Subcutaneous abdominal adipose tissue (tissue), 5 donors: ENCODE results near the gene SSTR5.

ENCODE experiments used
- H3K27ac ChIP-seq: one replicate; pipeline ENCODE4 v1.7.0; 2013; ENCODE audit warnings: low read depth, mild to moderate bottlenecking, inconsistent platforms, low read length, moderate library complexity
- H3K27me3 ChIP-seq, 5 donors: one replicate each; pipeline ENCODE4 v1.7.0; 2013; ENCODE audit warnings: low read length in 5 of 5, inconsistent platforms in 1 of 5; ENCODE audit not compliant: control insufficient read depth in 5 of 5, insufficient read depth in 4 of 5
- H3K36me3 ChIP-seq, 5 donors: one replicate each; pipeline ENCODE4 v1.7.0; 2013; ENCODE audit warnings: low read length in 5 of 5; ENCODE audit not compliant: control insufficient read depth in 5 of 5, insufficient read depth in 5 of 5
- H3K4me1 ChIP-seq, 5 donors: one replicate each; pipeline ENCODE4 v1.7.0; 2013; ENCODE audit warnings: low read length in 5 of 5, mild to moderate bottlenecking in 3 of 5, moderate library complexity in 1 of 5; ENCODE audit not compliant: control insufficient read depth in 5 of 5, insufficient read depth in 5 of 5
- H3K4me3 ChIP-seq, 5 donors: one replicate each; pipeline ENCODE4 v1.7.0; 2013; ENCODE audit warnings: low read length in 5 of 5, low read depth in 1 of 5
- H3K9ac ChIP-seq, 5 donors: one replicate each; pipeline ENCODE4 v1.7.0; 2013; ENCODE audit warnings: low read length in 5 of 5, mild to moderate bottlenecking in 4 of 5, moderate library complexity in 3 of 5
- H3K9me3 ChIP-seq, 5 donors: one replicate each; pipeline ENCODE4 v1.7.0; 2013; ENCODE audit warnings: low read length in 5 of 5; ENCODE audit not compliant: control insufficient read depth in 5 of 5
- donor health status: healthy.
- donor health status: healthy.
- donor health status: healthy.
- donor health status: healthy.
- donor health status: healthy.

The SSTR5 gene

DNA sequence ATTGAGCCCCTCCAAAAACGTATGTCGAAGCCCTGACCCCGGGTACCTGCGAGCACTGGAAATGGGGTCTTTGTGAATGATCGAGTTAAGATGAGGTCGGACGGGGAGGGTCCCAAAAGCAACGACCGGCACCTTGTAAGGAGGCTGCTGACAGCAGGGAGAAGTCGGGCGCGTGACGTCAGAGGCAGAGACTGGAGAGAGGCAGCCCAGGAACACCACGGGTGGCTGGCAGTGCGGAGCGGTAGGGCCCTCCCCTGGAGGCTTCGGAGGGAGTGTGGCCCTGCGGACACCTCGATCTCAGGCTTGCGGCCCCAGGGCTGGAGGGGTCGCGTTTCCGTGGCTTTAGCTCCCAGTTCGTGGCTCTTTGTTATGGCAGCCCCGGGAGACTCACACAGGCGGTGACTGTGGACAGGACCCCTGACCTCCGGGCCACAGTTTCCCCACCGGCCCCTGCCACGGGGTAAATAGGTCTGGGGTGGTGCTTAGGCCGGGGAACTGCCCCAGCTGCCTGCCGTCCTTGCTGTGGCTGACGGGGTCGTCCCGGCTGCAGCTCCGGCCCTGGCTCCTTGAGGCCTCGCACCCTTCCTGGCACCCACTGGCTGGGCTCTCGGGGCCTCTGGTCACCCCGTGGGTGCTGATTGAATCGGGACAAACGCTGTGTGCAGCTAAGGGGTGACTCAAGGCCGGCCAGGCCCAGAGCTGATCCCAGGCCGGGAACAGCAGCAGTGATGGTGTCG lies 10.6 kb upstream of the SSTR5 start:
- Histone ChIP-seq H3K9me3 (peaks cover 0 to 5% (median 4%) of the 10 kb centered on the region in 5 donors), H3K9ac (no peak overlapping the region), H3K36me3 (no peaks in the 10 kb centered on the region), H3K27ac (no peak overlapping the region), H3K4me3 (no peak overlapping the region), H3K4me1 (peaks cover 0 to 2% (median 0%) of the 10 kb centered on the region in 5 donors), H3K27me3 (peaks cover 18 to 43% (median 39%) of the 10 kb centered on the region in 5 donors)

DNA sequence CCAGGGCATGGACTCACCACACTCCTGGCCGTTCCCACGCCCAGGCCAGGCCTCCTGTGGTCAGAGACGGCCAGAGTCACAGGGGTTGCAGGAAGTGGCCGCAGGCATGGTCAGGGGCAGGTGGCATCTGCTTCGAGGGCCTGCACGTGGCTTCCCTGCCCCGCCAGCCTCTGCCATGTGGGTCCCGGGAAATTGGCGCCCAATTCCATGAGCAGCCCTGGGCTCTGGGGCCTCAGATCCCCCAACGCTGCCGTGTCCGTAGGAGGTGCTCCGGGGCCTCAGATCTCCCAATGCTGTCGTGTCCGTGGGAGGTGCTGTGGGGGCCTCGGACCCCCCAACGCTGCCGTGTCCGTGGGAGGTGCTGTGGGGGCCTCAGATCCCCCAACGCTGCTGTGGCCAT lies 9.7 kb upstream of the SSTR5 start:
- H3K27ac ChIP-seq, result no peak overlapping the region
- H3K4me1 ChIP-seq, result peaks cover 0 to 2% (median 0%) of the 10 kb centered on the region in 5 donors
- H3K9me3 ChIP-seq, result peaks cover 0 to 5% (median 0%) of the 10 kb centered on the region in 5 donors
- H3K4me3 ChIP-seq, result no peak overlapping the region
- no peaks in the 10 kb centered on the region for H3K36me3 ChIP-seq
- H3K27me3 ChIP-seq, result peaks cover 15 to 49% (median 41%) of the 10 kb centered on the region in 5 donors
- H3K9ac ChIP-seq, result no peak overlapping the region

DNA sequence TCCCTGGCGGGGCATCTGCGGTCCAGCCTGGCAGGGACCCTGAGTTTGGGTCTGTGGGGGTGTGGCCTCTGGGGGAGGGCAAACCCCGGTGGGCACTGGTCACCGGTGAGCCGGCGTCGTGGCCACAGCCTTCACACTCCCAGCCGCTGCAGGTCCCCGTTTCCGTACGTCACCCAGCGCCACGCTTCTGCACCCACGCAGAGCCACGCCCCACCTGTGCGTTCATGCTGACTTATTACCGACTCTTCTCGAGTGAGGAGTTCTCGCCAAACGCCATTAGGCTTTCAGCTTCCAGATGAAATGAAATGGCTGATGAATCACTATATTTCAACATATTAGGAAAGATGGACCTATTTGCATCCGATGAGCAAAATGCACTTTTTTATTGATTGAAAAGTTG lies 8.8 kb upstream of the SSTR5 start:
- no peak overlapping the region for H3K9ac ChIP-seq
- peaks cover 0 to 2% (median 0%) of the 10 kb centered on the region in 5 donors for H3K4me1 ChIP-seq
- H3K9me3 ChIP-seq, result peaks cover 0 to 5% (median 0%) of the 10 kb centered on the region in 5 donors
- H3K27ac ChIP-seq, result no peak overlapping the region
- no peak overlapping the region for H3K4me3 ChIP-seq
- no peaks in the 10 kb centered on the region for H3K36me3 ChIP-seq
- peaks cover 18 to 57% (median 49%) of the 10 kb centered on the region in 5 donors for H3K27me3 ChIP-seq

DNA sequence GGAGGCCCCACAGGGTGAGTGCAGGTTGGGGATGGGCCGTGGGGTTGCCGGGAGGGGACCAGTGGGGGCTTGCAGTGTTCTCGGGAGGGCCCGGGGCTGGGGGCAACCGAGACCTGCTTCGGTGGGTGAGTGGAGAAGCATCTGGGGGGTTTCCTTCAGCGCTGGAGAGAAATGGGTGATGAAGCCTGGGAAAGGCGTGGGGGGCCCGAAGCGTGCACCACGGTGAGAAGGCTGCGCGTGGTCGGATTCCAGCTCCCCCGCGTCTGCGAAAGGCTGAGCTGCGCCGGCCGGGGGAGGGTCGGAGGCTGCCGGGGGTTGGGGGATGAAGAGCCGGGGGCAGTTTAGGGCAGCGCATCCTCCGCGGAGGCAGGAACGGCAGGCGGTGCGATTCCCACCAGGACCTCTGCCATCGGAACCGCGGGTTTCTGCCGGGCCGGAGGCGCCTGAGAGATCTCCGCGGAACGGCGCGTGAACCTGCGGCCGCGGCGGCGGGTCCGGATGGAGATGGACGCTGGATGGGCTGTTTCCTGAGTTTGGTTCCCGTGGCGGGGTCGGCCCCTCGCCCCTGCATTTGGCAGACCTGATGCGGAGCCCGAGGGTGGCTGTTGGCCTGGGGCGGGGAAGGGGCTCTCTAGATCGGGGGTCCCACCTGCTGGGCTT lies 6.9 kb upstream of the SSTR5 start:
- H3K4me1 ChIP-seq, result peaks cover 0 to 2% (median 0%) of the 10 kb centered on the region in 5 donors
- no peak overlapping the region for H3K27ac ChIP-seq
- H3K27me3 ChIP-seq, result peaks cover 29 to 73% (median 65%) of the 10 kb centered on the region in 5 donors
- no peaks in the 10 kb centered on the region for H3K36me3 ChIP-seq
- no peak overlapping the region for H3K9ac ChIP-seq
- no peak overlapping the region for H3K4me3 ChIP-seq
- H3K9me3 ChIP-seq, result no peaks in the 10 kb centered on the region

DNA sequence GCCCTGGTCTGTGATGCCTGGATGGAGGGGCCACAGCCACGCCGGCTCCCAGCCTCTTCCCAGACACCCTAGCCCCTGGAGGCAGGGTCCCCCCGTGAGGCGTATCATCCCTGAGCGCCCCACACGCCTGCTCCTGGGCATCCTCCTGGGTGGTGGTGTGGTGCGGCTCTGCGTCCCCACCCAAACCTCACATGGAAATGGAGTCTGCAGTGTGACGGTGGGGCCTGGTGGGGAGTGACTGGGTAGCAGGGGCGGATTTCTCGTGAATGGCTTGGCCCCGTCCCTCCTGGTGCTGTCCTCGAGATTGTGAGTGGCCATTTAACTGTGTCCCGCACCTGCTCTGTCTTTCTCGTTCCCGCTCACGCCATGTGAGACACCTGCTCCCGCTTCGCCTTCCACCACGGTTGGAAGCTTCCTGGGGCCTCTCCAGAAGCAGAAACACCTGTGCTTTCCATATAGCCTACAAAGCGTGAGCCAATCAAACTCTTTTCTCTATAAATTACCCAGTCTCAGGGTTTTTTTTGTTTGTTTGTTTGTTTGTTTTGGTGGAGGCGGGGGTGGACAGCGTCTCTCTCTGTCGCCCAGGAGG lies 5.9 kb upstream of the SSTR5 start:
- H3K27ac ChIP-seq, result no peak overlapping the region
- no peak overlapping the region for H3K4me3 ChIP-seq
- H3K9me3 ChIP-seq, result no peaks in the 10 kb centered on the region
- H3K36me3 ChIP-seq, result no peaks in the 10 kb centered on the region
- H3K27me3 ChIP-seq, result peaks cover 32 to 84% (median 69%) of the 10 kb centered on the region in 5 donors
- peaks cover 0 to 2% (median 0%) of the 10 kb centered on the region in 5 donors for H3K4me1 ChIP-seq
- H3K9ac ChIP-seq, result no peak overlapping the region

DNA sequence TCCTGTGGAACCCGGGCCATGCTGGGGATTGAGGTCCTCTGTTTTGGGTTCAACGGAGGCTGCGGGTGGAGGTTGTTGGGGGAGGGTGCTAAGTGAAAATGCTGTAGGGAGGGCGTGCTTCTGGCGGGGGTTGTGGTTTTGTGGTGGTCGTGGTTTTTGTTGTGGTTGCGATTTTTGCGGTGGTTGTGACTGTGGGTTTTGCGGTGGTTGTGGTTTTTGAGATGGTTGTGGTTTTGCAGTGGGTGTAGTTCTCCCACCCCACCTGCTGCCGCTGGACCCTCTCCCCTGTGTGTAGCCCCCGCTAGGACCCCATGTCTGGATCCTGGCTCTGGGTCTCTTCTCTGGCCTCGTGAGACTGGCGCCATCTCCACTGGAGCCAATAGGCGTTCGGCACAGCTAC lies 4.9 kb upstream of the SSTR5 start:
- no peak overlapping the region for H3K27ac ChIP-seq

DNA sequence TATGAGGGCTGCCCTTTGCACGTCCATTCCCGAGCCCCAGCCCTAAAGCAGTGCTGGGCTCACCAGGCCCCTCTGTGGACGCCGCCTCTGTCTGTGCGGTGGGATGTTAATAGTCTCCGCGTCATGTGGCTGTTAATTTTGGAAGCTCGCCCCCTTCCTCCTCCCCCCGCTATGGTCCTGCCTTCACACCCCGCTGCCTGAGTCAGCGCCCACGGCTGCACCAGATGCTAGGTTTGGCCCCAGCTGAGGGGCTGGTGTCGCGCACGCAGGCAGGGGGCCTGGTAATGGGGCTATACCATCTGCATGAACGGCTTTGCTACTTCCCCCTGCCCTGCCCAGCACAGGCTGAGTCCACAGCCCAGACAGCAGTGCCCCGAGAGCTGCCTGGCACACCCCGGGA lies 4.1 kb upstream of the SSTR5 start:
- Histone ChIP-seq H3K4me3 (no peak overlapping the region), H3K36me3 (no peaks in the 10 kb centered on the region), H3K27ac (no peak overlapping the region), H3K27me3 (peaks cover 41 to 86% (median 67%) of the 10 kb centered on the region in 5 donors), H3K9me3 (no peaks in the 10 kb centered on the region), H3K9ac (no peak overlapping the region), H3K4me1 (peaks cover 0 to 2% (median 0%) of the 10 kb centered on the region in 5 donors)

More for the DNA sequence above, 4.9 kb upstream of the SSTR5 start:
- Histone ChIP-seq H3K36me3 (no peaks in the 10 kb centered on the region), H3K9ac (no peak overlapping the region), H3K9me3 (no peaks in the 10 kb centered on the region), H3K27me3 (peaks cover 38 to 87% (median 69%) of the 10 kb centered on the region in 5 donors), H3K4me3 (no peak overlapping the region), H3K4me1 (peaks cover 0 to 2% (median 0%) of the 10 kb centered on the region in 5 donors)

DNA sequence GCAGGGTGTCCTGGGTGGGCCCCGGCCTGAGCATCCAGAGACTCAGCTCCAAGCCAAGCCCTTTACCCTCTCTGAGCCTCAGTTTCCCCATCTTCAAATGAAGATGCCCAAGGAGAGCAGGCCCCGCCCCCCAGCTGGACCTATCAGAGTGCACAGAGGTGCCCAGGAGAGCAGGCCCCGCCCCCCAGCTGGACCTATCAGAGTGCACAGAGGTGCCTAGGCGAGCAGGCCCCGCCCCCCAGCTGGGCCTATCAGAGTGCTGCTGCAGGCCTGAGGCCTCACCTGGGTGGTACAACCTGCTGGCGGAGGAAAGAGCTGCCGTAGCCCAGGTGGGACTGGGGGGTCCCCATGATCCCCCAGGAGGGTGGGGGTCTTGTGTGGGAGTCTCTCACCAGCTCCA lies 3.4 kb upstream of the SSTR5 start:
- Histone ChIP-seq H3K27me3 (peaks cover 42 to 87% (median 68%) of the 10 kb centered on the region in 5 donors), H3K27ac (no peak overlapping the region), H3K9me3 (no peaks in the 10 kb centered on the region), H3K36me3 (no peaks in the 10 kb centered on the region), H3K9ac (no peak overlapping the region), H3K4me3 (no peak overlapping the region), H3K4me1 (peaks cover 0 to 2% (median 0%) of the 10 kb centered on the region in 5 donors)

DNA sequence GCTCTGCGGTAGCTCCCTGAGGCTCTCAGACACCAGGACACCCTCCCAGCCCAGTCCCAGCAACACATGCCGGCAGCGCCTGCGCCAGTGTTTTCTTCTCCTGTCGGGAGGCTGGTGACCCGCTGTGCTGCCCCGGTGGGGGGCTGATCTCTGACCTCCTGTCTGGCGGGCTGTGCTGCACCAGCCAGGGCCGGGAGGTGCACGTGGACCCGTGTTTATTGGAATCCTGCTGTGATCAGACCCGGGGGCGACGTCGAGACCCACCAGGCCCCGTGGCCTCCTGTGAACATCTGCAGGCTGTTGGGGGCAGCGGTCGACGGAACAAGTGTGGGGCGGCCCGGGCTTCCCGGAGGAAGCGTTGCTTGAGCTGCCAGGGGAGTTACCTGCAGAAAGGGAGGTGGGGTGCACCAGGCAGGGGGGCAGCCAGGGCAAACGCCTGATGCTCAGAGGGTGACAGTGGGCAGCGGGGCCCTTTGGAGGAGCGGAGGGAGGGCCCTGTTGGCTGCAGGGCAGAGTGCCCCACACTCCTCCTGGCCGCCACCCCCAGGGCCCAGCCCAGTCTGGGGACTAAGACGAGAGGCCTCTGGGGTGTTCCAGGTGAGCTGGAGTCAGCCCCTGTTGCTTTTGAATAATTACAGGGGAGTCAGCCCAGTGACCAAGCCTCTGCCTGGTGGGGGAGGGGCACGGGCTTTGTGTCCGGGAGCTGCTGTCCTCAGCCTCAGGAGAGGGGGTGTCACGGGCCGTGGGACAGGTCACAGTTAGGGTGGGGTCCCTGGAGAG lies 2.3 kb upstream of the SSTR5 start:
- H3K4me1 ChIP-seq, result peaks cover 0 to 2% (median 0%) of the 10 kb centered on the region in 5 donors
- H3K36me3 ChIP-seq, result no peaks in the 10 kb centered on the region
- no peak overlapping the region for H3K9ac ChIP-seq
- no peaks in the 10 kb centered on the region for H3K9me3 ChIP-seq
- H3K27me3 ChIP-seq, result peaks cover 45 to 91% (median 67%) of the 10 kb centered on the region in 5 donors
- no peak overlapping the region for H3K4me3 ChIP-seq
- no peak overlapping the region for H3K27ac ChIP-seq
